Measurements from ENCODE around the gene RFC2. TPM values are rescaled to one million over a fixed set of nuclear protein-coding genes. Genes with fewer than 3 reads are reported as not detected.

RFC2 gene
- total and polyA plus RNA-seq, 2 donors = 20.1 to 36.5 TPM

DNA sequence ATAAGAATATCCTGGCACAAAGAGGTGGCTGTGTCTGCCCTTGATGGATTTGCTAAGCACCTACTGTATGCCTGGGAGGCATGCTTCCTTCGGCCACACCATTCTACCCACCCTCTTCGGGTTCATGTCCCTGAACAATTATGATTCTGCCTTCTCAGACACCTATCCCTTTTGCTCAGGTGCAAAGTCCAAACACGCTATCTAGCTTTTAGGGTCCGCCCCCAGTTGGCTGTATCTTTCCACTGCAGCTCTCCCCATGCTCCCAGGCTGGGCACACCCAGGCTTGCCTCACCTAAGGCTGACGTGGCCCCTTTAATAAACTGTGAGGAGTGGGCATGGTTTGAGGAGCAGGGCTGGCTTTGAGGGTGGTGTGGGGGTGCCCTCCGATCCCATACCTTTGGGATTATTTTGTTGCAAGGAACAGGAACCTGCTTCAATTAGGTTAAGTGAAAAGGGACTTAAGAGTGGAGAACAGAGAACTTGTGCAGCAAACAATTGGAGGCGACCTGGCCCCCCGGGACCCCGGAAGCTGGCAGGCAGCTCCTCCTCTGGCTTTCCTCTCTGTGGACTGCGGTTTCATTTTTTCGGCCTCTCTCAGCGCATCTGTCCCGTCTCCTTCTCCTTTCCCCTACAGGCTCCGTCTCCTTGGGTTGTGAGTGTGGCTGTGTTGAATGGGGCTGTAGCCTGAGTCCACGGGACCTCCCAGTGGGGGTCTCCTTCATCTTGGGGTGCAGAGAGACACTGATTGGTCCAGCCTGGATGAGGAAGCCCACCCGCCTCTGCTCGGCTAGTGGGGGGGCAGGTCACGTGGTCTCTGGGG lies 38.8 kb upstream of the RFC2 start:
- Histone ChIP-seq H3K36me3 (ENCODE audit: control insufficient read depth in 2 of 2, insufficient read depth in 2 of 2, low read length in 1 of 2) (no peaks in the 10 kb centered on the region), H3K27me3 (ENCODE audit: control insufficient read depth in 2 of 2, insufficient read depth in 1 of 2, low read length in 1 of 2) (peaks cover 0 to 36% of the 10 kb centered on the region in 2 donors), H3K9me3 (ENCODE audit: control insufficient read depth in 2 of 2, insufficient read depth in 1 of 2, low read length in 1 of 2) (peaks cover 0 to 5% of the 10 kb centered on the region in 2 donors), H3K4me1 (ENCODE audit: control insufficient read depth in 2 of 2, insufficient read depth in 2 of 2, low read length in 2 of 2) (peaks cover 5 to 28% of the 10 kb centered on the region in 2 donors), H3K27ac (ENCODE audit: low read depth in 1 of 2, low read length in 1 of 2) (no peak overlapping the region), H3K4me3 (ENCODE audit: low read length in 2 of 2) (no peak overlapping the region)
- no peak for DNase-seq (ENCODE audit: low read depth in 6 of 9, low spot score in 9 of 9)
- 86% methylated on average over 18 of the region's 18 CpGs for WGBS

DNA sequence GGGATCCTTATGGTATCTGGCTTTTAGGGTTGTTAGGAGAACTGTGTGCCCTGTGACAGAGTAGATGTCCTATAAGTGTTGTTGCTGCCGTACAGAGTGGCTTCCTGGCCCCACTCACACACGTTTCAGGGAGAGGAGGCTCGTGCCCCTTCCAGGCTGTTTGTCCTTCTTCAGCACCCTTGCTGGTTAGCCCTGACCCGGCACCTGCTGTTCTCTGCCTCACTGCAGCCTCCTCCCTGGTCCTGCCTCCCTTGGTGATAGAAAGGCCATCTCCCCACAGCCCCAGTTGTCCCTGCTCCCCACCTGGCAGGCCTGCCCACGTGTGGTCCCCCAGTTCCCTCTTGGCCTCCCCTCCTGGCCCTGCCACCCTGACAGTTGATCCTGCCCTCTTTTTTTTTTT lies 37.3 kb upstream of the RFC2 start:
- 90% methylated on average over 5 of the region's 5 CpGs for WGBS
- Histone ChIP-seq H3K27me3 (ENCODE audit: control insufficient read depth in 2 of 2, insufficient read depth in 1 of 2, low read length in 1 of 2) (peaks cover 0 to 39% of the 10 kb centered on the region in 2 donors), H3K36me3 (ENCODE audit: control insufficient read depth in 2 of 2, insufficient read depth in 2 of 2, low read length in 1 of 2) (no peaks in the 10 kb centered on the region), H3K4me3 (ENCODE audit: low read length in 2 of 2) (no peak overlapping the region), H3K27ac (ENCODE audit: low read depth in 1 of 2, low read length in 1 of 2) (no peak overlapping the region), H3K9me3 (ENCODE audit: control insufficient read depth in 2 of 2, insufficient read depth in 1 of 2, low read length in 1 of 2) (no peaks in the 10 kb centered on the region), H3K4me1 (ENCODE audit: control insufficient read depth in 2 of 2, insufficient read depth in 2 of 2, low read length in 2 of 2) (peaks cover 5 to 28% of the 10 kb centered on the region in 2 donors)
- DNase-seq (ENCODE audit: low read depth in 6 of 9, low spot score in 9 of 9) = no peak

DNA sequence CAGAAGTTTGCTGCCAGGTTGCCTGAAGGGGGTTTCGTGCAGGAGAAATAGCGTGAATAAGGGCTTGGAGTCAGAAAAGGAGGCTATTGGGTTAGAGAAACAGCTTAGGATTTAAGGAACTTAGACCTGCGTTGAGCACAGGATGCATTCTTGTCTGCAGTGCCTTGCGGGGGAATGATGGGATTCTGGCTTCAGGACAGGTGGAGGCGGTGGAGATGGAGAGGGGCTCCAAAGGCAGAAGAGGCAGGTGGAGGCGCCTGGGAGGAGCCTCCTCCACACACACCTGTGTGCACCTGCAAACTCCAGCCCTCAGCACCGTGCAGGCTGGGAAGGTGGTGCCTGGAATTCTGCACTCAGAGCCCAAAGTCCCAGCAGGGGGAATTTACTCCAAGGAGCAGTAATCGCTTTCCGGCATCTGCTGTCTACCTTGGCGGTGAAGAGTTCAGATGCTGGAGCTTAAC lies 36.8 kb upstream of the RFC2 start:
- Histone ChIP-seq H3K4me1 (ENCODE audit: control insufficient read depth in 2 of 2, insufficient read depth in 2 of 2, low read length in 2 of 2) (peaks cover 5 to 28% of the 10 kb centered on the region in 2 donors), H3K4me3 (ENCODE audit: low read length in 2 of 2) (no peak overlapping the region), H3K27me3 (ENCODE audit: control insufficient read depth in 2 of 2, insufficient read depth in 1 of 2, low read length in 1 of 2) (peaks cover 0 to 39% of the 10 kb centered on the region in 2 donors), H3K36me3 (ENCODE audit: control insufficient read depth in 2 of 2, insufficient read depth in 2 of 2, low read length in 1 of 2) (no peaks in the 10 kb centered on the region), H3K9me3 (ENCODE audit: control insufficient read depth in 2 of 2, insufficient read depth in 1 of 2, low read length in 1 of 2) (no peaks in the 10 kb centered on the region), H3K27ac (ENCODE audit: low read depth in 1 of 2, low read length in 1 of 2) (no peak overlapping the region)
- DNase-seq (ENCODE audit: low read depth in 6 of 9, low spot score in 9 of 9) = no peak
- 81% methylated on average over 10 of the region's 10 CpGs for WGBS

GRCh38 chr7:74290553-74290950 lies 36.4 kb upstream of the RFC2 start:
- Histone ChIP-seq H3K4me1 (ENCODE audit: control insufficient read depth in 2 of 2, insufficient read depth in 2 of 2, low read length in 2 of 2) (peaks cover 5 to 28% of the 10 kb centered on the region in 2 donors), H3K27me3 (ENCODE audit: control insufficient read depth in 2 of 2, insufficient read depth in 1 of 2, low read length in 1 of 2) (peaks cover 0 to 39% of the 10 kb centered on the region in 2 donors), H3K9me3 (ENCODE audit: control insufficient read depth in 2 of 2, insufficient read depth in 1 of 2, low read length in 1 of 2) (no peaks in the 10 kb centered on the region), H3K36me3 (ENCODE audit: control insufficient read depth in 2 of 2, insufficient read depth in 2 of 2, low read length in 1 of 2) (no peaks in the 10 kb centered on the region), H3K27ac (ENCODE audit: low read depth in 1 of 2, low read length in 1 of 2) (no peak overlapping the region), H3K4me3 (ENCODE audit: low read length in 2 of 2) (peak overlapping the region; percentile 48 to 81)
- peak in 1 of 9 donors; percentile 48 for DNase-seq (ENCODE audit: low read depth in 6 of 9, low spot score in 9 of 9)
- 6% methylated on average over 9 of the region's 9 CpGs for WGBS

DNA sequence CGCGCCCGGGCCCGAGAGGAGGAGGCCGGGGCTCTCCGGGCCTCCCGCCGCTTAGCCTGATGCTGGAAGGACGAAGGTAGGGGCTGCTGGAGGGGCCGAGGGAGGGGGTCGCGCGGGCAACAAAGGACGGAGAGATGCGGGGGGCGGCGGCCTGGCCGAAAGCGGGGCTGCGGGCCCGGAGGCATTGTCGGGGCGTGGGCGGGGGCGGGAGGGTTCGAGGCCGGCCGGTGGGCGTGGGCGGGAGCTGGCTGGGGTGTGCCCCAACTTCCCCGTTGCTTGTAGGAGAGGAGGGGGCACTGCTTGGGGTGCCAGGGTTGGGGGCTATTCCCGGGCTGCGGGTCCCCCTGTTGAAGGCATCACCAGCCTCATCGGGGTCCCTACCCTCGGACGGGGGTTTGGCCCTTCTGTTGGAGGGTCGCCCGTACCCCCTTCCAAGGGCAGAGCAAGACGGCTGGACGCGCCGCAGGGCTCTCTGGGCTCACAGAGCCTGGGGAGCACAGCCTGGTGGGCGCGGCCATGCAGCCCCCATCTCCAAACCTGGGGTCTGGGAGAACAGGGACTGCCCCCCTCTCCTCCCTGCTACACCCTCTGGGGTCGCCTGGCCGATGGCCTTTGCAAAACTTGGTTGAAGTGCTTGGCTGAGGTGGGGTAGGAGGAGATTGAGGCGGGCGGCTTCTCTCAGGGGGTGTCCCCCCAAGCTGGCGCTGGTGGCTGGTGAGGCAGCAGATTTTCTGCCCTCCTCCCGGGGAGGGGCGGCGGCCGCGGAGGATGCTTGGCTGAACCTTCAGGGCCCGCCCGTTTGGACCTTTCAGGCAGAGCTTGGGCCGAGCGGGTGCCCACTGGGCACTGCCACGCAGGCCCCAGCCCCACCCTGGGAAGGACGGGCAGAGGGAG lies 35.7 kb upstream of the RFC2 start:
- WGBS = 1% methylated on average over 60 of the region's 60 CpGs
- H3K27ac ChIP-seq (ENCODE audit: low read depth in 1 of 2, low read length in 1 of 2) = peak overlapping the region in 1 of 2 donors; percentile 33

DNA sequence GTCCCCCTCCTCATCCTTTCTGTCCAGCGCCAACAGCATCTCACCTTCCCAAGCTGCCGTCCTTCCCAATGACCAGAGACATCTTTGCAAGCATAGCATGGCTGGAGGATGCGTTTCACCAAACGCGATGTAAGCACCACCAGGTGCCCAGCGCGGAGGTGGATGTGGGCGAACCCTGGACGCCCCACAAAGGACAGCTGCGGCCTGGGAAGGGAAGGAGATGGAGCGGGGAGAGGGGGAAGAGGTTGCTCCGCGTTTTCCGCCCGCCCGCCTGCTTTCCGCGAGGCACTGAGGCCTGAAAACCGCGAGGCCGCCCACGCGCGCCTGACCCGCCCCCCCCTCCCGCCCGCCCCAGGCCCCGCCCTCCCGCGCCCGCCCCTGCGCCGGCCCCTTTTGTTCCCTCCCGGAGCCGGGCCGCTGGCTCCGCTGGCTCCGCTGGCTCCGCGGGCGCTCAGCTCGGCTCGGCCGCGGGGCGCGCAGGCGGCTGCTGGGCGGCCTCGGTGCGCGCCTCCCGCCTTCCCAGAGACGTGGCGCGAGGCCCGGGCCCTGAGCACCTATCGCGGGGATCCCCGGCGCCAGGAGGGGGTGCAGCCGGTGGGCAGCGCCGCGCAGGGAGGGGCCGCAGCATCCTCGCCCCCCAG lies 34.9 kb upstream of the RFC2 start, which contains the start of gene CLIP2:
TSS of gene CLIP2 (plus strand) at position 390 of the 641 bp plus-strand sequence. CDS start 28,140 bp downstream, outside the sequence.
- Histone ChIP-seq H3K4me3 (ENCODE audit: low read length in 2 of 2) (peak within 1 kb of the TSS; percentile 48 to 81), H3K27me3 (ENCODE audit: control insufficient read depth in 2 of 2, insufficient read depth in 1 of 2, low read length in 1 of 2) (peaks cover 0 to 39% of the 10 kb centered on the region in 2 donors), H3K27ac (ENCODE audit: low read depth in 1 of 2, low read length in 1 of 2) (peak within 1 kb of the TSS in 1 of 2 donors; percentile 33), H3K36me3 (ENCODE audit: control insufficient read depth in 2 of 2, insufficient read depth in 2 of 2, low read length in 1 of 2) (no peaks in the 10 kb centered on the region), H3K9me3 (ENCODE audit: control insufficient read depth in 2 of 2, insufficient read depth in 1 of 2, low read length in 1 of 2) (no peaks in the 10 kb centered on the region), H3K4me1 (ENCODE audit: control insufficient read depth in 2 of 2, insufficient read depth in 2 of 2, low read length in 2 of 2) (peaks cover 5 to 28% of the 10 kb centered on the region in 2 donors)
- 1% methylated on average over 67 of the region's 67 CpGs for WGBS
- peak in 8 of 9 donors; percentile 25 to 83 (median 60) for DNase-seq (ENCODE audit: low read depth in 6 of 9, low spot score in 9 of 9)

More for the DNA sequence above, 35.7 kb upstream of the RFC2 start:
- no peaks in the 10 kb centered on the region for H3K9me3 ChIP-seq (ENCODE audit: control insufficient read depth in 2 of 2, insufficient read depth in 1 of 2, low read length in 1 of 2)
- peak in 2 of 9 donors; percentile 28 to 49 for DNase-seq (ENCODE audit: low read depth in 6 of 9, low spot score in 9 of 9)
- H3K27me3 ChIP-seq (ENCODE audit: control insufficient read depth in 2 of 2, insufficient read depth in 1 of 2, low read length in 1 of 2) = peaks cover 0 to 39% of the 10 kb centered on the region in 2 donors
- H3K4me3 ChIP-seq (ENCODE audit: low read length in 2 of 2) = peak overlapping the region; percentile 48 to 81
- peaks cover 5 to 28% of the 10 kb centered on the region in 2 donors for H3K4me1 ChIP-seq (ENCODE audit: control insufficient read depth in 2 of 2, insufficient read depth in 2 of 2, low read length in 2 of 2)
- no peaks in the 10 kb centered on the region for H3K36me3 ChIP-seq (ENCODE audit: control insufficient read depth in 2 of 2, insufficient read depth in 2 of 2, low read length in 1 of 2)

GRCh38 chr7:74288034-74288881 lies 34.1 kb upstream of the RFC2 start:
- peaks cover 0 to 38% of the 10 kb centered on the region in 2 donors for H3K27me3 ChIP-seq (ENCODE audit: control insufficient read depth in 2 of 2, insufficient read depth in 1 of 2, low read length in 1 of 2)
- 52% methylated on average over 20 of the region's 20 CpGs for WGBS
- H3K9me3 ChIP-seq (ENCODE audit: control insufficient read depth in 2 of 2, insufficient read depth in 1 of 2, low read length in 1 of 2) = no peaks in the 10 kb centered on the region
- peaks cover 5 to 28% of the 10 kb centered on the region in 2 donors for H3K4me1 ChIP-seq (ENCODE audit: control insufficient read depth in 2 of 2, insufficient read depth in 2 of 2, low read length in 2 of 2)
- H3K36me3 ChIP-seq (ENCODE audit: control insufficient read depth in 2 of 2, insufficient read depth in 2 of 2, low read length in 1 of 2) = no peaks in the 10 kb centered on the region
- no peak for DNase-seq (ENCODE audit: low read depth in 6 of 9, low spot score in 9 of 9)
- no peak overlapping the region for H3K4me3 ChIP-seq (ENCODE audit: low read length in 2 of 2)
- H3K27ac ChIP-seq (ENCODE audit: low read depth in 1 of 2, low read length in 1 of 2) = no peak overlapping the region
